ENCODE data around the gene GTF2F2.
A peak's percentile ranks its signal among the peaks of the same experiment; 100 is the strongest.
"Not testable (repeated sequence)": the region's sequence is repeated elsewhere in the genome, so short reads cannot be mapped to it uniquely, and the experiment has no call there.

The GTF2F2 gene

GRCh38 chr13:45256254-45256653 lies 135.9 kb downstream of the GTF2F2 start:
- no peak for DNase-seq (ENCODE audit: low spot score)

GRCh38 chr13:45257638-45258333 lies 137.5 kb downstream of the GTF2F2 start:
- no peak for DNase-seq (ENCODE audit: low spot score)

- DNase-seq (ENCODE audit: low spot score), result no peak
These were observed 138.0 kb downstream of the GTF2F2 start for GRCh38 chr13:45258334-45258675.

GRCh38 chr13:45267215-45267614 lies 146.9 kb downstream of the GTF2F2 start:
- no peak for DNase-seq (ENCODE audit: low spot score)

GRCh38 chr13:45269204-45269603 lies 148.9 kb downstream of the GTF2F2 start:
- no peak for DNase-seq (ENCODE audit: low spot score)

- DNase-seq (ENCODE audit: low spot score), result no peak
These were observed 156.6 kb downstream of the GTF2F2 start for GRCh38 chr13:45276913-45277312.

GRCh38 chr13:45278096-45278645 lies 157.9 kb downstream of the GTF2F2 start:
- DNase-seq (ENCODE audit: low spot score), result no peak

- no peak for DNase-seq (ENCODE audit: low spot score)
These were observed 159.7 kb downstream of the GTF2F2 start for GRCh38 chr13:45280011-45280410.

- peak; percentile 84 for DNase-seq (ENCODE audit: low spot score)
These were observed 160.7 kb downstream of the GTF2F2 start for GRCh38 chr13:45280751-45281634.

- no peak for DNase-seq (ENCODE audit: low spot score)
These were observed 162.7 kb downstream of the GTF2F2 start for GRCh38 chr13:45282994-45283393.

GRCh38 chr13:45289936-45290563 lies 169.7 kb downstream of the GTF2F2 start:
- DNase-seq (ENCODE audit: low spot score), result no peak

- DNase-seq (ENCODE audit: low spot score), result no peak
These were observed 171.9 kb downstream of the GTF2F2 start for GRCh38 chr13:45292176-45292575.

- no peak for DNase-seq (ENCODE audit: low spot score)
These were observed 175.2 kb downstream of the GTF2F2 start for GRCh38 chr13:45295536-45295935.

GRCh38 chr13:45296259-45296658 lies 175.9 kb downstream of the GTF2F2 start:
- no peak for DNase-seq (ENCODE audit: low spot score)

GRCh38 chr13:45297456-45298205 lies 177.3 kb downstream of the GTF2F2 start:
- no peak for DNase-seq (ENCODE audit: low spot score)

GRCh38 chr13:45298206-45298505 lies 177.8 kb downstream of the GTF2F2 start:
- no peak for DNase-seq (ENCODE audit: low spot score)

- DNase-seq (ENCODE audit: low spot score), result not testable (repeated sequence)
These were observed 178.2 kb downstream of the GTF2F2 start for GRCh38 chr13:45298550-45298949.

GRCh38 chr13:45299194-45299593 lies 178.9 kb downstream of the GTF2F2 start:
- DNase-seq (ENCODE audit: low spot score), result no peak

GRCh38 chr13:45300190-45300985 lies 180.1 kb downstream of the GTF2F2 start:
- no peak for DNase-seq (ENCODE audit: low spot score)

- no peak for DNase-seq (ENCODE audit: low spot score)
These were observed 181.0 kb downstream of the GTF2F2 start for GRCh38 chr13:45301263-45301662.

- no peak for DNase-seq (ENCODE audit: low spot score)
These were observed 182.2 kb downstream of the GTF2F2 start for GRCh38 chr13:45302507-45302906.
